ENCODE measurements around the gene SELE. TPM values are rescaled to one million over a fixed set of nuclear protein-coding genes. Genes with fewer than 3 reads are reported as not detected.

The SELE gene
- 26.6 TPM for total RNA-seq
- long read RNA-seq, transcript SELE-201 (14 exons, 3,857 nt): major isoform, 5 of 12 reads
- long read RNA-seq, partial matches to known transcripts: 7 of 12 reads
- long read RNA-seq, other reads (novel, unspliced or antisense): 0 of 12 reads

- intact Hi-C loops (cut with DNase I): no loop called here
- DNase-seq (ENCODE audit: low spot score): no peak
Observed at GRCh38 chr1:169733924-169734323, at the start of gene SELE. TSS of gene SELE (minus strand) at chr1:169734079. CDS start at chr1:169733612, 467 bp downstream.

- intact Hi-C loops (cut with DNase I): no loop called here
Observed at GRCh38 chr1:169782596-169782995, 48.7 kb upstream of the SELE start.

GRCh38 chr1:169779970-169780369, 46.1 kb upstream of the SELE start:
- intact Hi-C loops (cut with DNase I): no loop called here
- DNase-seq (ENCODE audit: low spot score): no peak

More at GRCh38 chr1:169782596-169782995, 48.7 kb upstream of the SELE start:
- no peak for DNase-seq (ENCODE audit: low spot score)

GRCh38 chr1:169779150-169779549, 45.3 kb upstream of the SELE start:
- DNase-seq (ENCODE audit: low spot score): no peak
- intact Hi-C loops (cut with DNase I): no loop called here

- DNase-seq (ENCODE audit: low spot score): no peak
- intact Hi-C loops (cut with DNase I): no loop called here
Observed at GRCh38 chr1:169776440-169776839, 42.6 kb upstream of the SELE start.

GRCh38 chr1:169768161-169768560, 34.3 kb upstream of the SELE start:
- intact Hi-C loops (cut with DNase I): no loop called here
- DNase-seq (ENCODE audit: low spot score): no peak

GRCh38 chr1:169765580-169766331, 31.9 kb upstream of the SELE start:
- intact Hi-C loops (cut with DNase I): no loop called here
- DNase-seq (ENCODE audit: low spot score): no peak

GRCh38 chr1:169764919-169765318, 31.0 kb upstream of the SELE start:
- intact Hi-C loops (cut with DNase I): no loop called here
- no peak for DNase-seq (ENCODE audit: low spot score)

- no peak for DNase-seq (ENCODE audit: low spot score)
- intact Hi-C loops (cut with DNase I): no loop called here
Observed at GRCh38 chr1:169762699-169763098, 28.8 kb upstream of the SELE start.

- intact Hi-C loops (cut with DNase I): no loop called here
- no peak for DNase-seq (ENCODE audit: low spot score)
Observed at GRCh38 chr1:169759038-169759437, 25.2 kb upstream of the SELE start.

GRCh38 chr1:169753549-169753948, 19.7 kb upstream of the SELE start:
- intact Hi-C loops (cut with DNase I): no loop called here
- no peak for DNase-seq (ENCODE audit: low spot score)

GRCh38 chr1:169750041-169750440, 16.2 kb upstream of the SELE start:
- no peak for DNase-seq (ENCODE audit: low spot score)
- intact Hi-C loops (cut with DNase I): no loop called here

- DNase-seq (ENCODE audit: low spot score): no peak
- intact Hi-C loops (cut with DNase I): no loop called here
Observed at GRCh38 chr1:169746550-169746949, 12.7 kb upstream of the SELE start.

- intact Hi-C loops (cut with DNase I): no loop called here
- DNase-seq (ENCODE audit: low spot score): no peak
Observed at GRCh38 chr1:169745015-169745861, 11.4 kb upstream of the SELE start.

GRCh38 chr1:169741666-169742394, 8.0 kb upstream of the SELE start:
- intact Hi-C loops (cut with DNase I): no loop called here
- DNase-seq (ENCODE audit: low spot score): no peak

GRCh38 chr1:169739980-169740379, 6.1 kb upstream of the SELE start:
- intact Hi-C loops (cut with DNase I): loop anchor here (5.0 kb wide), 1 partner anchor 52 kb away; the partner anchor contains the start of gene METTL18
- no peak for DNase-seq (ENCODE audit: low spot score)

- intact Hi-C loops (cut with DNase I): no loop called here
- no peak for DNase-seq (ENCODE audit: low spot score)
Observed at GRCh38 chr1:169731446-169731845, 2.4 kb downstream of the SELE start.

- intact Hi-C loops (cut with DNase I): no loop called here
- DNase-seq (ENCODE audit: low spot score): no peak
Observed at GRCh38 chr1:169729991-169730390, 3.9 kb downstream of the SELE start.

- intact Hi-C loops (cut with DNase I): no loop called here
- no peak for DNase-seq (ENCODE audit: low spot score)
Observed at GRCh38 chr1:169727307-169727706, 6.6 kb downstream of the SELE start.

GRCh38 chr1:169726851-169727250, 7.0 kb downstream of the SELE start:
- DNase-seq (ENCODE audit: low spot score): no peak
- intact Hi-C loops (cut with DNase I): no loop called here
